NCI-H1930 (cell line): ENCODE results near the gene C1QL1.

ENCODE experiments used
- DNase-seq, 2 experiments: peaks; one replicate each; lab custom pipeline; 2025; lab: John Stamatoyannopoulos, UW

C1QL1 gene

DNA sequence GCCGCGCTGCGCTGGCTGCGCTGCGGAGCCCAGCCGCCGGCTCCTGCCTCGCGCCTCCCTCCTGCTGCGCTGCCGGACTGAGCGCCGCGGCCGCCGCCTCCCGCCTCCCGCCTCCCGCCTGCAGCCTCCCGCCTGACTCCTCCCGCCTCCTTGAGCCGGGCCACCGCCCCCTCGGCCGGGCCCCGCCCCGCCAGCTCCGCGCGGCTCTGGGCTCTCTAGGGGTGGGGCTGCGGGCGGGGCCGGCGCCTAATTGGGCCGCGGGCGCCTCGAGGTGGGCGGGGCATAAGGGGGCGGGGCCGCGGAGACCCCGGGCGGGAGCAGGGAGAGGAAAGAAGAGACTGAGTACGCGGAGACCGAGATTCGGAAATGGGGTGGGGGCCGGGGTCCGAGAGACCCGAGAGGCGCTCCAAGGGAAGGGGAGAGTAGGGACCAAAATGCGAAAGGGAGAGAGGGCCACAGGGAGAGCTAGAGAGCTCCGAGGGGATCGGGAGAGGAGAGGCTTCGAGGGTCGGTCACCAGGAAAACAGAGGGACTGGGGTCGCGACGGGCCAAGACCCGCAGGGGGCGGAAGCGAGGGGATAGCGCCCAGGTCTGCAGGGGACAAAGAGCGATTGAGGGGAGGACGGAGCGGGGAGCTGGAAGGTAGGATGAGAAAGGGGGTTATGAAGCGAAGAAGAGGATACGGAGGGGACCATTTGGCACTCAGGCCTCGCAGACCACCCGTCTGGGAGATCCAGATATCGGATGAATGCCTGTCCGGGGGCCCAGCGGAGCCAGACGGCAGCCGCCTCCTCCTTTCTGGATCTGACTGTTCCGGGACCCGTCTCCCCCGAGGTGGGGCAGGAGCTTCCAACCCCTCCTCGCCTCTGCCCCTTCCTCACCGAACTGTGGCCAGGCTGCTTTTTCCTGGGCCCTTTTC, at the start of gene C1QL1:
C1QL1 (minus strand) TSS at position 79 of the 919 bp plus-strand sequence. CDS start 255 bp downstream, outside the sequence.
- peak; percentile 89 for DNase-seq

- DNase-seq, result no peak
Observed at GRCh38 chr17:45016823-45017222, 48.7 kb upstream of the C1QL1 start.

DNA sequence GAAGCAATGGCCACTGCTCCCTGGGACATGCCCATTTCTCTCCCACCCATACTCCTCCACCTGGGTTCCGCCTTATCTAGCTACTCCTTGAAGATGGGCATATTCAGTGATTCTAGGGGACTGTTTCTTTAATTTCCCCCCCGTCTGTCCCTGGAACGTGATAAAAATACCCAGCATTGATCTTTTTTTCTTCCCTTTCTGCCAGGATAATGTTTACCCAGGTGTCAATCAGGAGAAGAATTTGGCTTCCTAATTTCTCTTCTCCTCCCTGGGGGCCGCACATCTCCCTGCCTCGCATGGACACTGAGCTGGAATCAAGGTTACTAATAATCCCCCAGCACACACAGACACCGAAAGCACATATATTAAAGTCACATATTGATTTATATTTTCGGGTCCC, 48.1 kb upstream of the C1QL1 start:
- no peak for DNase-seq

GRCh38 chr17:45013021-45013997, 45.2 kb upstream of the C1QL1 start:
- no peak for DNase-seq

- no peak for DNase-seq
Observed at GRCh38 chr17:45011767-45012166, 43.7 kb upstream of the C1QL1 start.

DNA sequence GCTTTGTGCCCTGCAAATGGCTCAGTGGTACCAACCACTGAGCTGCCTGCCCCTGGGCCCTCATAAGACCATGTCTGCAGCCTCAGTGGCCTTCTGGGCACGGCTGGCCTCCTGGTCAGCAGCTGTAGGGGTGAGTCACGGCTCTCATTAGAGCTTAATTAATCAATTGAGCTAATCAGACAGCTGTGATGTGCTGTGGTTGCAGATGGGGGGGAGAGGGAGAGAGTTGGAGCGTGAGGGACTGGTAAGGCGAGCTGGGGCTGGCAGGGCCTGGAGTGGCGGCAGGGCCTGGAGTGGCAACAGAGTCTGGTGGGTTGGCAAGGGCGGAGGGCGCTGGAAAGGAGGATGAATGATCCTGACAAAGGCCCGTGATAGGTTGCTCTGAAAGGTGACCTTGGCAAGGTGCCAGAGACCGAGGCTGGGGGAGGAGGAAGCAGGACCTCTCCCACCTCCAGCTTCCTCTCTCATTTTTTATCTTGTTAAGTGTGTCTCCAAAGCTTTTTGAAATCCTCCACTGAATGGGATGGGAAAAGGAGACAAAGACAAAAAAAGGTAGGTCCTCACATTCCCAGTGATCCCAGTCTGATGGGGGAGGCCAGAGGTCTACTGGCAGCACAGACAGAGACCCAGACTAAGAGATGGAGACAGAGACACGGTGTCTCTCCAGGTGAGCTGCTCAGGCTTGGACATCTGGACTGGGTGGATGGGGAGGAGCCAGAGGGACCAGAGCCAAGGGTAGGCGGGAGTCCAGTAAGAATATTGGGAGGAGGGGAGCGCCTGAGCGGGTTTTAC, 41.8 kb upstream of the C1QL1 start:
- DNase-seq, result no peak

- DNase-seq, result no peak
Observed at GRCh38 chr17:45008216-45008615, 40.1 kb upstream of the C1QL1 start.

DNA sequence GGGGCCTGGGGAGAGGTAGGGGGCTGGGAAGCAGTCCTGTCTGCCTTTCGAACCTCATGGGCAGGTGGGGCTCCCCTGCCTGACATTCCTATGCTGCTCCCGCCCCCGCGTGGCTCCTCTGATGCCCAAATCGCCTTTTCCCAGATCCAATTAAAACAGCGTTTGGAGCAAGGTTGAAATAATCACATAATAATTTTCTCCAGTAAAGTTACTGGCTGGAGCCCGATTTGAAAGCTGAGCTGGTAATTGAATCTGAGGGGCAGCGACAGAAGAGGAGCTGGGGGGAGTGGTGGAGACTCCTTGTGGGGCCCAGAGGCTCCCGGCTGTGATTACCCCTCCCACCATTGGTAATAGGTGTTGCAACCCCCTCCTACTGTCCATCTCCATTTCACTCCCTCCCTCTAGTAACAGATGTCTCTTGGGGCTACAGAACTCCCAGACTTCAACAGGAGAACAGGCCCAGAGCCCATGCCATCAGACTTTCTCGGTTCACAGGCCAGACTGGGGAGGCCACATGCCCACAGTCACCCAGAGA, 38.9 kb upstream of the C1QL1 start:
- no peak for DNase-seq

GRCh38 chr17:45005700-45006099, 37.6 kb upstream of the C1QL1 start:
- no peak for DNase-seq

DNA sequence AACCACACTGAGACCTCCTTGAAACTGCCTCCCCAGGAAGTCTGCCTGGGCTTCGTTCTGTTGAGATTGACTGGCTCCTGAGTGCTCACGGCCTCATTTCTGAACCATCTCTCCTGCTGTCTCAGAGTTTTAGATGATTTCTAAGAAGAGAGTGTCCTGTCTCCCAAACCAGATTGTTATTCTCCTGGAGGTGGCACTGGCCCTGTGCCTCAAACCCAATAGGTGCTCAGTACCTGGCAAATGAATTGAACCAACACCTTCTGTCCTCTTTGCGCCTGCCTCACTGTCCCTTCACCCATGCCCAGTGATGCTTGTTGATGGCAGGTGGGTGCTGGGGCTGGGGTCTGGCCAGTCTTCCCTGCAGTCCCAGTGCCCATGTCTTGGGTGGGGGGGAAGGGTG, 36.3 kb upstream of the C1QL1 start:
- DNase-seq, result no peak

GRCh38 chr17:45003877-45004276, 35.8 kb upstream of the C1QL1 start:
- no peak for DNase-seq

GRCh38 chr17:45001310-45001709, 33.2 kb upstream of the C1QL1 start:
- DNase-seq, result no peak

- DNase-seq, result no peak
Observed at GRCh38 chr17:44999433-44999832, 31.3 kb upstream of the C1QL1 start.

DNA sequence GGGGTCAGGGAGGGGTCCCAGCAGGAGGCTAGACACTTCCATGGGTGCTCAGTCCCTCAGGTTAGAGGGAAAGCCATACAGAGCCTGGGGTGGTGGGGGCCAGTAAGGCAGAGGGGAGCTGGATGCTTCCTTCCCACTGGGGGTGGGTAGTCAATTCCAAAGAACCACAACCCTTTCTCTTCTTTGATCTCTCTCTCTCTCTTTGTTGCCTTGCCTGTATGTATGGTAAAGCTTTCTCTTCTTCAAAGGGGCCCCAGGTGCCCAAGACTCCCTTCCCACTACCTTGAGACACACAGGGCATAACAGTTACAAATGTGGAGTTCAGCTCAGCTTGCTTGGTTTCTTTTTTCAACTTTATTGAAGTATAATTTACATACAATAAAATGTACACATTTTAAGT, 30.5 kb upstream of the C1QL1 start:
- no peak for DNase-seq

DNA sequence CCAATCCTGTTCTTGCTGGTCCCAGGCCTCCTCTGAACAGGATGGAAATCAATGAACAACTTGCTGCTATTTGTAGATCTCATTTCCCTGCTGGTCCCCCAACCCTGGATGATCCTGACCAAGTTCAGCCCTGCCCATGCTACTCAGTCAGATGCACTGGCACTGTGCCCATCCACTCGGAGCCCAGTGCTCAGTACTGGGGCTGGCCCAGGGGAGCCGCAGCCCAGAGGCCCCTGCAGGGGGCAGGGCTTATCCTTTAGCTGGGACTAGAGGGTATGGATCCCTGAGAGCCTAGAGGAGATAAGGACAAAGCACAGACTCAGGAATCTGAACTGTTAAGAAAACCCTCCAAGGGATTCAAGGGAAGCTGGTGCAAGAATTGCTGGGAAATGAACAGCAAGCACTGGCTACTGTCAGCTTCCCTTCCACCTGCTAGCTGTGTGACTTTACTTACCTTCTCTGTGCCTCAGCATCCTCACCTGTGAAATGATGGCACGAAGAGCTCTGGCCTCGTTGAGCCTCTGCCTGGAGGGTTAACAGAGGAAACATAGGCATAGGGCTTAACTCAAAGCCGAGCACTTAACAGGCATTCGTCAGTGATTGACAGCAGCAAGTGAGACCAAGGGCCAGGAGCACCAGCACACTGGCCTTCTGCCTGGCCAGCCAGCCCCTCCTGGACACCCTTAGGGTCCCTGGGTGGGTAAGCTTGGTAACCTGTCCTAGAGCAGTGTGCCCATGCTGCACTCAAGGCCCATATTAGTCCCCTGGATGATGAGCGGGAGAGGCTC, 29.8 kb upstream of the C1QL1 start:
- DNase-seq, result no peak

GRCh38 chr17:44996304-44996703, 28.2 kb upstream of the C1QL1 start:
- DNase-seq, result no peak

DNA sequence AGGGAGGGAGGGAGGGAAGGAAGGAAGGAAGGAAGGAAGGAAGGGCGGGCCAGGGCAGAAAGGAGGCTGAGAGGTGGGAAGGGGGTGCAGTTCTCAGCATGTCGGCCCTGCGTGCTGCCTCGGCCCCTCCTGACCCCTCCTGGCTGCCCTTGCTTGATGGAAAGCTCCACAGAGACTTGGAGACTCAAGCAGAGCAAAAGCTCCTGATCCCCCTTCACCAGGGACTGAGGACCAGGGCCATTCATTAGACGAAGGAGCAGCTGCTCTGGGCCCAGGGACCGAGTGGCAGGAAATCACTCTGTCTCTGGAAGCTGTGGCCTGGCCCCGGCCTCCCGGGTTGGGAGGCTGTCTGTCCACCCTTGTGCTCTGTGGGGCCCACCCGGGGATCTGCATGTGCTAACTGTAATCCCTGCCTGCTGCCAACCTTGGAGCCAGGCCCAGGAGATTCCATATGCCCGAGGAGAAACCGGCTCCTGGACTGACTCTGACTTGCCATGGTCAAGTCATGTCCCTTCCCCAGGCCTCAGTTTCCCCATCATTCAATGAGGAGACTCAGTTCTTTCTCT, 27.4 kb upstream of the C1QL1 start:
- DNase-seq, result no peak

- no peak for DNase-seq
Observed at GRCh38 chr17:44992242-44992939, 24.3 kb upstream of the C1QL1 start.

DNA sequence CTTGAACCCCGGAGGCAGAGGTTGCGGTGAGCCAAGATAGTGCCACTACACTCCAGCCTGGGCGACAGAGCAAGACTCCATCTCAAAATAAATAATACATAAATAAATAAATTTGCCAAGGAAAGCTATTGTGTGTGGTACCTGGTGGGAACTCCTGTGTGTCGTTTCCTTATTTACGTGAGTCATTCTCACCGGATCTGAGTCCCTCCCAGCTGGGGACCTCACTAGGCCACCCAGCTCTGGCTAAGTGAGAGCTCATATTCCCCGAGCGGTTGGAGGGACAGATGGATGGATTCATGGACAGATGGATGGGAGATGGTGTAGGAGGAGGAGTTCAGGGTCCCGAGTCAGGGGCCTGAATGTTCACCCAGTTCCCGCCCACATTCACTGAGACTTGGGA, 22.9 kb upstream of the C1QL1 start:
- DNase-seq, result no peak
